Umbilical cord (tissue), 2 donors: ENCODE results near the gene LPXN. TPM values are rescaled to one million over a fixed set of nuclear protein-coding genes. Genes with fewer than 3 reads are reported as not detected.
"Not testable (repeated sequence)": the region's sequence is repeated elsewhere in the genome, so short reads cannot be mapped to it uniquely, and the experiment has no call there.

Experiments
- DNase-seq: peaks from one replicate; pipeline ENCODE4 v3.0.0-alpha.2; 2015; ENCODE audit warnings: low spot score
- total RNA-seq: library from RNA; depleted of rRNA; stranded (reverse); fragments of >200 nt; gene quantifications from one replicate; pipeline ENCODE4 v1.2.3, GENCODE V29; 2014; ENCODE audit warnings: low replicate concordance; ENCODE audit not compliant: insufficient read depth

LPXN gene
- total RNA-seq, 1 donor from 2014 or later, result 5.3 TPM

DNA sequence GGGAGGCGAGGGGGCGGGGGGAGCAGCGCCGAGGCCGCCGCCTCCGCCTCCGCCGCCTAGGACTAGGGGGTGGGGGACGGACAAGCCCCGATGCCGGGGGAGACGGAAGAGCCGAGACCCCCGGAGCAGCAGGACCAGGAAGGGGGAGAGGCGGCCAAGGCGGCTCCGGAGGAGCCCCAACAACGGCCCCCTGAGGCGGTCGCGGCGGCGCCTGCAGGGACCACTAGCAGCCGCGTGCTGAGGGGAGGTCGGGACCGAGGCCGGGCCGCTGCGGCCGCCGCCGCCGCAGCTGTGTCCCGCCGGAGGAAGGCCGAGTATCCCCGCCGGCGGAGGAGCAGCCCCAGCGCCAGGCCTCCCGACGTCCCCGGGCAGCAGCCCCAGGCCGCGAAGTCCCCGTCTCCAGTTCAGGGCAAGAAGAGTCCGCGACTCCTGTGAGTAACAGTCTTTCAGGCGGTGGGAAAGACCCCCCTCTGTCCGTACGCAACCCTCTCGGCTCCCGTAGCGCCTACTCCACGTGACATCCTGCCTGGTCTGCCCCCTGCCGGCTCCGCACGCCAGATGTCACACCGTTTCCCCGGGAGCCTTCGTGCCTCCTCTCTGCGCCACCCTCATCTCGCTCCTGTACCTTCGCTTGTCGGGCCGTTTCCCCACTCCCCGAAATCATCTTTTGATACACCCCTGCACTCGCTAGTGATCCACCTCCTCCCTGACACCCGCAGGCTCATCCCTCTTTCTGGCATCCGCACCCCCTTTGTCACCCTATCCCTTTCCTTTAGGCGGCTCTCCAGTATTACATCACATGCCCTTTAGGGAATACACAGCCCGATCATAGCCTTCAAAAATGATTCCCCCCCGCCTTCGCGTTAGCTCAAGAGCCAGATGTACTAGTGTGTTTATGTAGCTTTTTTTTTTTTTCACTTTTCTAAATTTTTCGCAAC, 3.8 kb upstream of the LPXN start:
- peak; percentile 93 for DNase-seq

DNA sequence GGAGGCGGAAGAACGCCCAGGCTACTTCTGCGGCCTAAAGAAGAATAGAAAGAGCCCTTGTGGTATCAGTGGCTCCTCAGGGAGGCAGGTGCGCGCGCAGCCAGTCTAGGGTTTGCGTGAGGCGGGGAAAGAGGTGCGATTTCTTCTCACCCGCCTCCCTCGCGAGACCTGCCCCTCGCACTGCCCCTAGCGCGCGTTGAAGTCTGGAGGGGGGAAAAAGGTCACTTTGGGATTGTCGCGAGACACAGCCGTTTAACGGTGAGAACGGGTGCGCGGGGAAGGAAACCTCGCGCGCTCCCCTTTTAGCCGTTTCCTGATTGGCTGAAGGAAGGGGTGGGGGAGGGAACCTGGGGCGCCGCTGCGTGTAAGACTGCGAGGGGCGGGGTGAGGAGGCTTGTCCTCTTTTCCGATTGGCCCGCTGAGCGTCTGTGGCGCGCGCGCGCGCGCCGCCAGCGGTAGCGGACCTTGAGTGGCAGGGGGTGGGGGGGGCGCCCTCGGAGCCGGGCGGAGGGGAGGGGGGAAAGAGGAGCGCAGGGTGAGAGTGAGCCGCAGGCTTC, 3.1 kb upstream of the LPXN start, which contains the start of gene ZFP91:
Gene ZFP91 (plus strand): TSS at position 429 of the 557 bp plus-strand sequence. CDS start 219 bp downstream, outside the sequence.
- peak; percentile 99 for DNase-seq

DNA sequence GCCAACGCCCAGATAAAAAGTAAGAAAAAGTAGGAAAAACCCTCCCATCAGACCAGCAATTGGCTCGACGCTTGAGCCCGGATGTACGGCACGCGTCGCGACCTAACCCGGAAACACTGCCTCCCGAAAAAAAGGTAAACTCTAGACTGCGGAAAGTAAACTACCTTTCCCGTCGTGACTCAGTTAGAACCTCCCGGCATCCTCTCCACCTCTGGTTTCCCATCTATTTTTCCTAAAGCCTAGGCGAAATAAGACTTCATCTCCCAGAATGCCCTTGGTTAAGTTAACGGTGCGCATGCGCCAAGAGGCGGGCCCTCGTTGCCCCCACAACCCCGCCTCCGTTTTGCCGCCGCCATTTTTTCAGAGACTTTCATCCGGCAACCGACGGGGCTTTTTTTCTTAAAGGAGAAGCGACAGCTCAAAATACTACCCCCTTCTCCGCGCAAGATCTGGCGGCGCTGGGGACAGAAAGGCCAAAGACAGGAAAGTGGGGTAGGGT, 2.5 kb upstream of the LPXN start:
- DNase-seq, result peak; percentile 99

GRCh38 chr11:58577555-58578135, 2.0 kb upstream of the LPXN start:
- no peak for DNase-seq

DNA sequence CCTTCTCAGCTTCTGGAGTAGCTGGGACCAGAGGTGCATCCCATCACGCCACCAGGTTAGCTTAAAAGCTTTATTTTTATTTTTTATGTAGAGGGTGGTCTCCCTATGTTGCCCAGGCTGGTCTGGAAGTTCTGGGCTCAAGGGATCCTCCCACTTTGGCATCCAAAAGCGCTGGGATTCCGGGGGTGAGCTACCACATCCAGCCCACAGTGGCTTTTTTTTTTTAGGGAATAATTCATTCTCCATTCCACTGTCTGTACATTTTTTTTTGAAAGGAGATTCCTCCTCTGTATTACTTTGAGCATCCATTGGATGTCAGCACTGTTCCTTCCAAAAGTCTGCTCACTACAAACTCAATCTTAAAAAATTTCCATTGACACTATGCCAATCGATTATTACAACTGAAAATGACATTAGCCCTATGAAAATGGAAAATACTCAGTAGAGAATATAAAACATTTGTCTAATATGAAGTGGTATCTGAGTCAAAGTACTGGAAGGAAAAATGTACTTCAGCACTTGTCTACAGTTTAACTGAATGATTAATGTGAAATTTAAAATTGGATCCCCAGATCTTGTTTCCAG, 1.3 kb upstream of the LPXN start:
- DNase-seq, result peak; percentile 26

DNA sequence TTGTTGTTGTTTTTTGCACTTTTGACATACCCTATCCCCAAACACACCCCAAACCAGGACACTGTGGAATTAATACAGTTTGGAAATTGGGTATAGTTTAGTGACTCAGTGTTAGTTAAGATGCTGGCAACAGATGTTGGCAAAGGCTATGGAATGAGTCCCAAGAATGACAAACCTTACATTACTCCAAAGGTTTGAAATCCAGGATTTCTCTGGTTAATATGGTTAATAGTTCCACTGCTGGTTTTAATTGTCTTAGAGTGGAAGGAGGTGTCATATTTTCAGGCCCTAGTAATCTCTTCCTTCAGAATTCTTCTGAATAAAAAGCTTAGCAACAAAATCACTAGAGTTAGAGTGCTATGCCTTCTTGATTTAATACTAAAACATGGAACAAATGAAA, 775 bp downstream of the LPXN start:
- no peak for DNase-seq

DNA sequence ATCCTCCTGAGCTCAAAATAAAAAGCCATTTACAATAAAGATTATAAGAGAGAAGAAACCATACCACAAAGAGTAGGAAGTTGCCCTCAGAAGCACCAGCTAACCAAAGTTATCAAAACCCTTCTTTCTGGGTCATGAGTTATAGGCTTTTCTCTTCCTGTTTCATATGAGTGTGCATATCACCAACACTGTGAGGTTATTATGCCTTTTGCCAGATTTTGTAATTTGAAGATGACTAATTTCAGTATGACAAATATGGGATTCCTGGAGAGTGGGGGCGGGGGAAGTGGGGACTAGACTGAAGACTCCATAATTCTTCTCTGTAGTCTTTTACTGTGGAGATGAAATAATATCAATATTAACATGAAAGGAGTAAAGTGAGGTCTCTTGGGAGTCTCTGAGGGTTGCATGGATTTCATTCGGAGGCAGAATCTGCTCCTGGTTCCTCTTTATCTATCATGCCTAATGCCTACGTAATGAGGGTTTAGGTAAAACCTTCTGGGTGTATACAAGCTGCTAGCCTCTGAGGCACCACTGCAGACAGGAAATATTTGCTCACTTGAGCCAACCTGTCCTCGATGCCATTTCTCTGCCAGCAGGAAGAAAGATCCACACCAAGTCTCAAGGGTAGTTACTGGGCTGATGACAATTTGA, 2.1 kb downstream of the LPXN start:
- DNase-seq, result peak; percentile 51

DNA sequence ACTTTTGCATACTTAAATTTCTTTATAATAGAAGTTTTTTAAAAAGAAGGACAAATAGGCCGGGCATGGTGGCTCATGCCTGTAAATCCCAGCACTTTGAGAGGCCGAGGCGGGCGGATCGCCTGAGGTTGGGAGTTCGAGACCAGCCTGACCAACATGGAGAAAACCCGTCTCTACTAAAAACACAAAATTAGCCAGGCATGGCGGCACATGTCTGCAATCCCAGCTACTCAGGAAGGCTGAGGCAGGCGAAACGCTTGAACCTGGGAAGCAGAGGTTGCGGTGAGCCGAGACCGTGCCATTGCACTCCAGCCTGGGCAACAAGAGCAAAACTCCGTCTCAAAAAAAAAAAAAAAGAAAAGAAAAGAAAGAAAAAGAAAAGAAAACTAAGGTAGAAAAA, 2.8 kb downstream of the LPXN start:
- not testable (repeated sequence) for DNase-seq

DNA sequence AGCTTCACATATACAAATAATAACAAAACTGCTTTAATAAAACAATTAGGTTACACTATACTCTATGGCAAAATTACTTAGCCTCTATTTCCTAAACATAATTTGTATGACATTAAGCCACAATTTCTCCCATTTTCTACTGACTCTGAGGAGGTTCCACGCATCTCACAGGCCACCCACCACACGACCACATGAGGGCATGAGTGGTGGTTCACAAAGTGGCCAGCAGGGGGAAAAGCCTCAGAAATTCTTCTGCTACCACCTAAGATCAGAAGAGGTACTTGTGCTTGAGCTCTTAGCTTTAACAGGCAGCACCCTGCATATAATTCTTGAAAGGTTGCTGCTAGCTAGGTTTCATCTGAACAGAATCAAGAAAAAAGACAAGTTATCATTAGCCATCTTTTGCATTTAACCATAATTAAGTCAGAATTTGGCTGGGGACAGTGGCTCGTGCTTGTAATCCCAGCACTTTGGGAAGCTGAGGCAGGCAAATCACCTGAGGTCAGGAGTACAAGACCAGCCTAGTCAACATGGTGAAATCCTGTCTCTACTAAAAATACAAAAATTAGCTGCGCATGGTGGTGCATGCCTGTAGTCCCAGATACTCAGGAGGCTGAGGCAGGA, 7.7 kb downstream of the LPXN start:
- DNase-seq, result peak; percentile 32

DNA sequence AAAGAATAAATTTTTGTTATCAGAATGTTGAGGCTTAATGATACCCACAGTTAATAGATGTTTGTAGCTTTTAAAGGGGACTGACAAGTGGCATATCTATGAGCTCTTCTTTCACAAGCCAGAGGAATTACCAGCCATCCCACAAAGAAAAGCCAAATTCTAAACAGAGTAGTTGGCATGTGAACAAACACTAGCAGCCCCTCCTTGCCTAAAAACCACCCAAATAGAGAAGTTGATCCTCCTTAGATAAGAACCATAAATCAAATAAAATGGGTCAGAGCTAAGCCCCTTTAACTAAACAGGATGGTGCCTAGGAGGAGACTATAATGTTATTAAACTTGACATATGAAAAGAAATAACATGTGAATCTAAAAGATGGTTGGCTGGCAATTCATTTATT, 11.4 kb downstream of the LPXN start:
- peak; percentile 84 for DNase-seq

GRCh38 chr11:58562375-58562800, 13.3 kb downstream of the LPXN start:
- DNase-seq, result no peak

DNA sequence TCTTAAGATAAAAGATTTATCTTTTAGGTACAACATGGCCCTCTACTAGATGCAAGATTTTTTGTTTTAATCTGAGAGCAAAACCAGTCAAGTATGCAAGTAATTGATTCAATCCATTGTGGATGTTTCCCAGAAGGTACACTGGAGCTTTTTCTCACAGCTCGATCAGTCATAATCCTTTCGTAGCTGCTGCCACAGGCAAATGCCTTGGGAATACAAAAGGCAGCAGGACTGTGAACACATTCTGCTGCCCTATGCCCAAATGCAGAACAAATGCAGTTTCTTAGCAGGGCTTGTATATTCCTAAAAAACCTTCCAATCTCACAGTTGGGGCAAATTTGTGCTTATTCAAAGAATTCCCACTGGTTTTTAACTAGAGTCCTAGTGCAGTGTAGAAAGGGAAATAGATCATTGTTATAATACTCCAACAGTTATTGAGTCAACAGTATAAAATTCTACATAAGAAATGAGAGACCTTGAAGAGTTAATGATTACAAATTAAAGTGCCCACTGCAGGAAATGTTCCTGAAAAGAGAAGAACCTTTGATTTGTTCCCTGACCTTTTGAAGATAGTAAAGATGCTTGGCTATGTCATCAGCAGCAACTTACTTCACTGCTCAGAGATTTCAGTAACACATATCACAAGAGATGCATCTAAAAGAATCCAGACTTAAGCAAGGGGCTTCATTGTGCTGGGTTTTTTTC, 14.1 kb downstream of the LPXN start:
- DNase-seq, result peak; percentile 23

DNA sequence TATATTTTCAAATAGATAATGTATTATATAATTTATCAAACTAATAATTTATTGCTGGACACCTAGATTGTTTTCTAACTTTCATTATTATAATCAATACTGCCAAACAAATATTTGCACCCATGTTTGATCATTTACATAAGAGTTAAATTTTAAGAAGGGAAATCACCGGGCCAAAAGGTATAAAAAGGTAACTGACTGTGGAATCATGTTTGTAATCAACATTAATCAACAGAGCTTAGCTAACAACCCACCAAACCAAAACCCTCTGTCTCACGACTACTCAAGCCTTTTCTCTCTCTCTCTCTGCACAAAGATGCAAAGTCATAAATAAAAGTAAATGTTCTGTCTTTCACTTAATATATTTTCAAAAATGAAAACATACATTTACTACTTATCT, 14.8 kb downstream of the LPXN start:
- no peak for DNase-seq

GRCh38 chr11:58549644-58550043, 26.0 kb downstream of the LPXN start:
- DNase-seq, result no peak

DNA sequence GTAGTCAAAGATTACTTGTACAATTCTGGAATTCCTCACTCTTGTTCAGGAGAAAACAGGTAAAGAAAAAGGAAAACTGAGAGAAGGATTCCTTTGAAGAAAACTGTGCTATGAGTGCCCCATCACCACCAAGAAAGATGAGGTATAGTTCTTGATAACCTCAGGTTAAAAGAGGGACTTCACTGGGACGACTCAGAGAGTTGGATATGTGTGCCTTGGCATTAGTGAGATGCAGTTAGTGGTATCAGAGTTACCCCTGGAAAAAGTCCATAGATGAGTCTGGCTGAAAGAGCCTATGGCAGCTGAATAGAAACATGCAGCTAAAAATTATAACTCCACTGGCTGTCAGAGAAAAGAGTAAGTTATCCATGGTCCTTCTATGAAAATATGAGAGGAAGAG, 28.8 kb downstream of the LPXN start:
- DNase-seq, result no peak

DNA sequence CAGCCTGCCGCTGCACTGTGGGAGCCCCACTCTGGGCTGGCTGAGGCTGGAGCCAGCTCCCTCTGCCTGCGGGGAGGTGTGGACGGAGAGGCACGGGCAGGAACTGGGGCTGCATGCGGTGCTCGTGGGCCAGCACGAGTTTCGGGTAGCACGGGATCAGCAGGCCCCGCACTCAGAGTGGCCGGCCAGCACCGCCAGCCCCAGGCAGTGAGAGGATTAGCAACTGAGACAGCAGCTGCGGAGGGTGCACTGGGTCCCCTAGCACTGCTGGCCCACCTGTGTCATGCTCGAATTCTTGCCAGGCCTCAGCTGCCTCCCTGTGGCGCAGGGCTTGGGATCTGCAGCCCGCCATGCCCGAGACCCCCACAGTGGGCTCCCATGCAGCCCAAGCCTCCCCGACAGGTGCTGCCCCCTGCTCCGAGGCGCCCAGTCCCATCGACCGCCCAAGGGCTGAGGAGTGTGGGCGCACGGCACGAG, 43.8 kb downstream of the LPXN start:
- DNase-seq, result no peak

DNA sequence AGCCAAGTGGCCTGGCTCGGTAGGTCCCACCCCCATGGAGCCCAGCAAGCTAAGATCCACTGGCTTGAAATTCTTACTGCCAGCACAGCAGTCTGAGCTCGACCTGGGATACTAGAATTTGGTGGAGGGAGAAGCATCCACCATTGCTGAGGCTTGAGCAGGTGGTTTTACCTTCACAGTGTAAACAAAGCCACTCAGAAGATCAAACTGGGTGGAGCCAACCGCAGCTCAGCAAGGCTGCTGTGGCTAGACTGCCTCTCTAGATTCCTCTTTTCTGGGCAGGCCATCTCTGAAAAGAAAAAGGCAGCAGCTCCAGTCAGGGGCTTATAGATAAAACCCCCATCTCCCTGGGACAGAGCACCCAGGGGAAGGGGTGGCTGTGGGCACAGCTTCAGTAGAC, 45.4 kb downstream of the LPXN start:
- no peak for DNase-seq

DNA sequence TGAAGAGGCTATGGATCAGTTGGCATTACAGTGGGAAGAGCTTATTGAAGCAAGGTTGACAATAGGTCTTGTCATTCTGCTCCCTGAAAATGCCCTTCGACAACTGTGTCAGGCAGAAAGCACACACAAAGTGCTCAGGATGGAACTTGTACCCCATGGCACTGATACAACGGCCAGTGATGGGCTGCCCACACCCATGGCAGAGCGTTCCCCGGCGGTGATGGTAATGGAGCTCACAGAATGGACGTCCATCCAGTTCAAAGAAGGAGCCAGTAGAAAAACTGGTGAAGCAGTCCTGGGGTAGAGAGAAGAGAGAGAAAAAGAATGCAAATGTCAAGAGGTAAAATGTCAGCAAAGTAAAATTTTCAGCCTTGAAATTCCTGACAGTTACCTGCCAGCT, 48.2 kb downstream of the LPXN start:
- no peak for DNase-seq

- DNase-seq, result no peak
These were observed 48.9 kb downstream of the LPXN start for GRCh38 chr11:58526721-58527120.

DNA sequence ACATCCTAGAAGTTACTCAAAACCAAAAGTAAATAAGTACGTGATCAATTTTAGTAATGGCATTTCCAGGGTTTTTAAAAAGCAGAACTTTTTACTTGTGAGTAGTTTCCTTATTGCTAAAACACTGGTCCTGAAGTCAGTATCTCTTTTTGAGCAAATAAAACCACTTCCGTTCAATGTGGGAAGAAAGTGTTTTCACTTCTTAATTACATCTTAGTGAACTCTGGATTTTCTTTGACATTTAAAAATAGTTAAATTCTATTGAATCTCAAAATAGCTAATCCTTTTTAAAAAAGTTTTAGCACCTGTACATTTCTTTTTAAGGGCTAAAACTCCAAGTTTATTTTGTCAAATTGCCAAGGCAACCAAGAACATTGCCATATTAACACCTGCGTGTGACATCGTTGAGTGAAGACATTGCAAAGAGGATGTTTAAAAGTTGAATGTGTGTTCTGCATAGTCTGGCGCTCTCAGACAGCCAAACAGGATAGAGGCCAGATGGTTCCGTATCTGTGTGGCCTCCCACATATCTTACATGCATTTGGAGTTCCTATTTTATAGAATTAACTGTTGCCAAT, 50.5 kb downstream of the LPXN start:
- peak; percentile 7 for DNase-seq
